ENCODE measurements around the gene SIGLEC5.
"Not testable (repeated sequence)": the region's sequence is repeated elsewhere in the genome, so short reads cannot be mapped to it uniquely, and the experiment has no call there.

The SIGLEC5 gene

GRCh38 chr19:51630315-51630714 is at the start of gene SIGLEC5:
TSS of gene SIGLEC5 (minus strand) at chr19:51630401. CDS start at chr19:51630335, 66 bp downstream.
- DNase-seq = not testable (repeated sequence)

GRCh38 chr19:51676566-51677083 is 46.4 kb upstream of the SIGLEC5 start:
- peak; percentile 19 to 40 for DNase-seq

GRCh38 chr19:51675911-51676565 is 45.8 kb upstream of the SIGLEC5 start:
- DNase-seq = not testable (repeated sequence)

- no peak for DNase-seq
Observed at GRCh38 chr19:51668216-51668615, 38.0 kb upstream of the SIGLEC5 start.

- DNase-seq = no peak
Observed at GRCh38 chr19:51664997-51665396, 34.8 kb upstream of the SIGLEC5 start.

- no peak for DNase-seq
Observed at GRCh38 chr19:51664131-51664530, 33.9 kb upstream of the SIGLEC5 start.

- DNase-seq = no peak
Observed at GRCh38 chr19:51663650-51664049, 33.4 kb upstream of the SIGLEC5 start.

GRCh38 chr19:51660975-51661600 is 30.9 kb upstream of the SIGLEC5 start:
- DNase-seq = peak; percentile 67 to 70

- no peak for DNase-seq
Observed at GRCh38 chr19:51654783-51655182, 24.6 kb upstream of the SIGLEC5 start.

- DNase-seq = no peak
Observed at GRCh38 chr19:51653162-51653561, 23.0 kb upstream of the SIGLEC5 start.

- DNase-seq = no peak
Observed at GRCh38 chr19:51652266-51652665, 22.1 kb upstream of the SIGLEC5 start.

- no peak for DNase-seq
Observed at GRCh38 chr19:51651216-51651846, 21.1 kb upstream of the SIGLEC5 start.

- DNase-seq = no peak
Observed at GRCh38 chr19:51647318-51647717, 17.1 kb upstream of the SIGLEC5 start.

- not testable (repeated sequence) for DNase-seq
Observed at GRCh38 chr19:51646730-51647129, 16.5 kb upstream of the SIGLEC5 start, which contains the start of gene SIGLEC14. TSS of gene SIGLEC14 (minus strand) at chr19:51646825. CDS start at chr19:51646759, 66 bp downstream.

GRCh38 chr19:51644636-51645271 is 14.6 kb upstream of the SIGLEC5 start:
- DNase-seq = no peak

- no peak for DNase-seq
Observed at GRCh38 chr19:51641648-51642047, 11.4 kb upstream of the SIGLEC5 start.

GRCh38 chr19:51640386-51640785 is 10.2 kb upstream of the SIGLEC5 start:
- no peak for DNase-seq

- DNase-seq = no peak
Observed at GRCh38 chr19:51639916-51640315, 9.7 kb upstream of the SIGLEC5 start.

- no peak for DNase-seq
Observed at GRCh38 chr19:51637362-51637978, 7.3 kb upstream of the SIGLEC5 start.

GRCh38 chr19:51632126-51632525 is 1.9 kb upstream of the SIGLEC5 start:
- DNase-seq = no peak

- no peak for DNase-seq
Observed at GRCh38 chr19:51628153-51628939, 1.9 kb downstream of the SIGLEC5 start.

Measured in activated CD4-positive, alpha-beta T cell treated with anti-CD3 and anti-CD28 coated beads, Interleukin-2, amount 50 U/mL, for 48 hours (primary cell).